ENCODE measurements around the gene RHOJ.

The RHOJ gene

DNA sequence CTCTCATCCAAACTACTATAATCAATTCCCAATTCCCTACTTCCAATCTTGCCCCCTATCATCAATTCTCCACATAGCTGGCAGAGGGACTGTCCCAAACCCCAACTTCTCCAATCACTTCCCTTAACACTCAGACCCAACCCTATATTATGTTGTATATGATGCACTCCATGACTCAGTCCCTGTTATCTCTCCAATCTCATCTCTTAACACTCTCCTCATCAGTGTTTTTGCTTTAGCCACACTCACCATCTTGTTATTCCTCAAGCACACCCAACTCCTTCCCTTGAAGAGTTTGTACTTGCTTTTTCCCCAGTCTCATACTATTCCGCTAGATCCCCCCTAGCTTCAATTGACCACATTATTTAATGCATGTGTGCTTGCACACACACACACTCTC is 4.9 kb downstream of the RHOJ start:
- DNase-seq: no peak

DNA sequence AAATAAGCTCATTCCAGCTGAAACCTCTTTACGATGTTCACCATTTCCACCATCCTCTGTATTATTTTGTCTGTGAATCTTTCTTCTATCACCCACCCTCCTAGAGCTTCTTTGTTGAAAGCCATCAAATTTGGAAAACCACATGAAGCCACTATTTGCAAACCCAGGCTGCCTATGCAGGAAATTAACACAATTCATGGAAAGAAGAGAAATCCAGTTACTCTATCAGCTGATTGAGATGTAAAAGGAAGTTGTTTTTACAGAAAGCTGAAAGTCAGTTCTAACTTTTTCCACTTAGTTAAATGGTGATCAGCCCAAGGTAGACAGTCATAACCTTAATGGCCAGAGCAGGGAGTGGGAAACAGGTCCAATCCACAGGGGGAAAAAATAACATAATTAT is 6.6 kb downstream of the RHOJ start:
- no peak for DNase-seq

DNA sequence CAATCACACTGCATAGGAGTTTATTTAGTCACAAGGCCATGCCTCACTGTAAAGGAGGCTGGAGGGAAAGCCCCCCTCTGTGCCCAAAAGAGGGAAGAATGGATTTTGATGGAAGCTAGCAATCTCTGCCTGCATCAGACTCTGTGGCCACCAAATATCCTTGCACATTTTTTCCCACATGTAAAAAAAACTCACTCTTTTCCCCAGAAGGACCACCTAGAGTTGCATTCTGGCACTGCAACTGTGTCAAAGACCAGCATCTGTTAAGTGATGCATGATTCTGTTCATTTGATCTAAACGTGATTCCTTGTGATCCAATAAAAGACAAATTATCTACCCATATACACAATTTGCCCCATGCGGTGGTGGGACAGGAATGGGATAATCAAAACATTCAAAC is 8.0 kb downstream of the RHOJ start:
- no peak for DNase-seq

GRCh38 chr14:63212776-63213500 is 8.7 kb downstream of the RHOJ start:
- no peak for DNase-seq

DNA sequence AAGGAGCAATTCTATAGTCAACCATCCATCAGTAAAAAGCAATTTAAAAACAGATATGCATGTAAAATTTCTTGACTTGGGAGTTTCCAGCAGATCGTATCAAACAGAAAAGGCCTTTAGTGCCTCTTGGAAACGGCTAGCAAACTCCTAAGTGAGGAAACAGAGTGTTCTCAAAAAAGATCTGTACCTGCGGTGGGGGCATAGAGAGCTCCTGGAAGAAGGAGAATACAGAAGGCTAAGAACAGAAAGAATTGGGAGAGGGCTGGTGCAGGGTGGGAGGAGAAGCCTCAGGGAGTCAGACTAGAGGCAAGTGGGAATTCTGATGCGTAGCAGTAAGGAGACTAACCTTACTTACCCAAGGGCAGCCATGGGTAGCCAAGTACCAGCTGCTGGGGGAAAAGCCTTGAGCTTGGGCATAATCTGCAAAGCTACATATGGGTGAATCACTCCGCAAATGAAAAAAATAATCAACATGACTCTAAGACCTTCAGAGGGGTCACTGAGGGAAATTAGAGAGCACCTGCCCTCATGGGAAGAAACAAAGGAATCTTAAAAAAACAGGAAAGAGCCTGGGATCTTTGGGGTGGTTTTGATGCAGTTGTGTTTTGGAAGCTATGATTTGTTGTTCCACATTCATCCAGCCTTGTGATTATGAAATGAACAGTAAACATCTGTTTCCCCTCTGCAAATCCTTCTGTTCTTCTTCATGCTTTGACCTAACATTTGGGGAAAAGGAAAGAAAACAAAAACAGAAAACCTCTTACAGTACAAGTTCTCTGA is 10.4 kb downstream of the RHOJ start:
- no peak for DNase-seq

- DNase-seq: no peak
Measured at GRCh38 chr14:63220526-63220925, 16.3 kb downstream of the RHOJ start.

GRCh38 chr14:63223596-63223995 is 19.4 kb downstream of the RHOJ start:
- DNase-seq: no peak

GRCh38 chr14:63224196-63224595 is 20.0 kb downstream of the RHOJ start:
- DNase-seq: no peak

DNA sequence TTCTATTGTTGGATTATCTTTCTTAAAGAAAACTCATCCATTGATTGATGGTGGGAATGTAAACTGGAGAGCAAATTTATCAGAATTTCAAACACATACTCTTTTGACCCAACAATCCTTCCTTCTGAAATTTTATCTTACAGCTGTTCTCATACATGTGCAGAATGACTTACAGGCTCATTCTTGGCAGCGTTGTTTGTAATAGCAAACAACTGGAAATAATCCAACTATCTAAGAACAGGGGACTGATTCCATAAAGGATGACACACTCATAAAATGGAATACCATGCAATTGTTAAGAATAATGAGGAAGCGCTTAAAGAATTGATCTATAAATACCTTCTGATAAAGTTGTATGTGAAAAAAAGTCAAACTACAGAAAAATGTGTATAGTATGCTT is 24.0 kb downstream of the RHOJ start:
- DNase-seq: no peak

- no peak for DNase-seq
Measured at GRCh38 chr14:63229330-63230059, 25.3 kb downstream of the RHOJ start.

GRCh38 chr14:63231766-63232165 is 27.5 kb downstream of the RHOJ start:
- no peak for DNase-seq

- DNase-seq: no peak
Measured at GRCh38 chr14:63237791-63238190, 33.5 kb downstream of the RHOJ start.

- DNase-seq: no peak
Measured at GRCh38 chr14:63240221-63240620, 36.0 kb downstream of the RHOJ start.

GRCh38 chr14:63241096-63241495 is 36.9 kb downstream of the RHOJ start:
- DNase-seq: no peak

DNA sequence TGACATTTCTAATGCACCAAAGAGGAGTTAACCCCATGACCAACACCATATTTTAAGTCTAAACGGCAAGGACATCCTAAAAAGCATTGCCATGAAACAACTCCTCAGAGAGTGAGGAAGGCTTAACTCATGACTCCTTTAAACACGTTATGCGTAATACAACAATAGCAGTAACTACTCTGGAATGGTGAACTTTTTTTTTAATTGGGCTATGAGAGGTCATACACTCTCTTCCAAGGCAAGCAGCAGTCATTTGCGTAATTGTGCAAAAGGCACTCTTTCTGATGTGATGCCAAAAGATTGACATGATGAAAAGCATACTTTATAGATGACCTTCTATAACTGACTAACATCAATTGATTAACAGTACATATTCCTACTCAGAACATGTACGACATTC is 39.4 kb downstream of the RHOJ start:
- no peak for DNase-seq

DNA sequence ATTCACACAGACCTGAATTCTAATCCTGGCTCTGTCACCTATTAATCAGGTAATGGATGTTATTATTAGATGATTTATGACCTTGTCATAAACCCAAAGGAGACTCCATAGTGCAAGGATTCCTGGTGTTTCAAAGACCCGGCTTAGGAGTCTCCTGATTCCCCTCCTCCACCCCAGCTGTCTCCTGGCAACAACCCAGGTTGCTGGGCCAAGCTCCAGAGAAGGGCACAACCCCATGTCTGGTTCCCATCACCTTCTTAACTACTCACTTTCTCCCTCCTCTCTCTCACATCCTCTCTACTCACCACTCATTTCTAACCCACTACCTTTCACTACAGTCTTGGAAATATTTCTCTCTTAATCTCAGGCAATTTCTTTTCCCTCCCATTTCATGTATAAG is 41.6 kb downstream of the RHOJ start:
- no peak for DNase-seq

DNA sequence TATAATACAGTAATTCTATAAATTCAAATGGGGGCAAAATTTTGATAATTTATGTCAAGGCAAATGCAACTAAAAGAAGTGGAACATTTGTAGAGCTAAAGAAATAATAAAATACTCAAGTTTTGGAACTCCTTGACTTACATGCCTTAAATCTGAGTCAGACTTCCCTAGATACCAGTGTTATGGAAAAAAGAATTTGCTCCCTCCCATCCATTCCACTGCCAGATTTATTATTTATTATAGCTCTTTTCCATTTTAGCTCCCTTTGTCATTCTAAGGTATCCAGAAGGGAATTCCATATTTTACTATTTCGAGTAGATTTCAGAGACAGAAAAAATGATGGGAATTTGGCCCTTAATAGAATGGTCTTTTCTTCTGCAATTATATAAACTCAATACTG is 44.0 kb downstream of the RHOJ start:
- no peak for DNase-seq

- DNase-seq: no peak
Measured at GRCh38 chr14:63249092-63249491, 44.8 kb downstream of the RHOJ start.

GRCh38 chr14:63257299-63257698 is 53.1 kb downstream of the RHOJ start:
- DNase-seq: no peak

- no peak for DNase-seq
Measured at GRCh38 chr14:63262446-63262845, 58.2 kb downstream of the RHOJ start.

GRCh38 chr14:63266106-63266505 is 61.9 kb downstream of the RHOJ start:
- DNase-seq: no peak

DNA sequence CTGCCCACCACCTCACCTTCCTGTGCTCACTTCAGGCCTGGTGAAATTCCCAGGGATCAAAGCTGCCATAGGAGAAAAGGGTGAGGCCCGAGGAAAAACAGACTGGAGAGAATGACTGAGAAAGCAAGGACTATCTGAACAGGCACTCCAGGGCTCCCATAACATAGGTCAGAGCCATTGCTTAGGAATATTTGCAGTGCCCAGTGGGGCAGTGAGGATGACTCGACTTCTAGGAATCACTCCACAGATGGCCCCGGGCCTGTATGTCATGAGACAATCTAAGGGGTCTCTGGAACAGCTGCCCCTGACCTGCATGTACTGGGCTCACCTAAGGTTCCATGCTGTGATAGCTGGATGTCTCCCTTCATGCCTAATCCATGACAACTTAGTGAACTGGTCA is 62.9 kb downstream of the RHOJ start:
- no peak for DNase-seq

DNA sequence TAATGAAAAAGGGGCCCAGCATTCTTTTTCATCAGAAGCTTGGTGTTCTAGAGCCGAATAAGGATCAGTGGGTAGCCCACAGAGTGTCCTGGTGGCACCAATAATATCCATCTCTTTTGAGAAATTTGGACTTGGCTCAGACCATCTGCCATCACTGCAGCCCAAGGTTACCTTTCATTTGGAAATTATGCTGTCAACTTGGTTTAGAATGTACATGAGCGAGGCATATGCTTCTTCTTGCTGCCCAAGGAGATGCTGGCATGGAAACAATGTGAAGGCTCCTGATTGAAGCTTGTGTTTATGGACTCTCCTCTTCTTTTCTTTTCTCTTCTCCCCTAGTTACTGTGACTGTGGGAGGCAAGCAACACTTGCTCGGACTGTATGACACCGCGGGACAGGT is 64.5 kb downstream of the RHOJ start:
- DNase-seq: no peak

All from DMS53 (cell line).